Fibroblast of villous mesenchyme (primary cell): ENCODE data around the gene SALL4. TPM values are rescaled to one million over a fixed set of nuclear protein-coding genes. Genes with fewer than 3 reads are reported as not detected.

ENCODE experiments used
- DNase-seq: peaks from one replicate; pipeline ENCODE4 v3.0.0-alpha.2; 2010; ENCODE audit warnings: low read depth
- H3K4me3 ChIP-seq: 2 replicates; pipeline ENCODE4 v1.5.1; 2011; ENCODE audit warnings: low read depth, mild to moderate bottlenecking, low read length
- CTCF ChIP-seq: IDR thresholded peaks from 2 replicates; pipeline ENCODE4 v1.5.1; 2012; ENCODE audit warnings: low read depth, mild to moderate bottlenecking, low read length; ENCODE audit not compliant: insufficient read depth
- total RNA-seq: library from RNA; depleted of rRNA; stranded (reverse); fragments of >200 nt; gene quantifications from 2 replicates; pipeline ENCODE4 v1.2.3, GENCODE V29; 2012

Gene SALL4
- total RNA-seq, result 0.43 and 0.97 TPM in 2 replicates

- no peak for DNase-seq
- no peak for TF ChIP-seq CTCF
- peak within 1 kb of the TSS; percentile 59 for H3K4me3 ChIP-seq
Measured at GRCh38 chr20:51802170-51802751, at the start of gene SALL4. TSS of gene SALL4 (minus strand) at chr20:51802521. CDS start at chr20:51802408, 113 bp downstream.

- DNase-seq, result no peak
- no peak for TF ChIP-seq CTCF
- no peak overlapping the region for H3K4me3 ChIP-seq
Measured at GRCh38 chr20:51848346-51848745, 46.0 kb upstream of the SALL4 start.

- no peak for TF ChIP-seq CTCF
- no peak for DNase-seq
- H3K4me3 ChIP-seq, result no peak overlapping the region
Measured at GRCh38 chr20:51840865-51841264, 38.5 kb upstream of the SALL4 start.

- no peak for TF ChIP-seq CTCF
- H3K4me3 ChIP-seq, result no peak overlapping the region
- DNase-seq, result peak; percentile 54
Measured at GRCh38 chr20:51837876-51838420, 35.6 kb upstream of the SALL4 start.

GRCh38 chr20:51837436-51837835 is 35.1 kb upstream of the SALL4 start:
- no peak overlapping the region for H3K4me3 ChIP-seq
- no peak for DNase-seq
- TF ChIP-seq CTCF, result no peak

GRCh38 chr20:51833326-51833725 is 31.0 kb upstream of the SALL4 start:
- no peak for TF ChIP-seq CTCF
- H3K4me3 ChIP-seq, result no peak overlapping the region
- no peak for DNase-seq

GRCh38 chr20:51832276-51832675 is 30.0 kb upstream of the SALL4 start:
- no peak overlapping the region for H3K4me3 ChIP-seq
- DNase-seq, result no peak
- TF ChIP-seq CTCF, result no peak
